OCI-M2 (cell line): ENCODE data around the gene BCL6.
"Not testable (repeated sequence)": the region's sequence is repeated elsewhere in the genome, so short reads cannot be mapped to it uniquely, and the experiment has no call there.

Experiments
- DNase-seq: peaks from one replicate; lab custom pipeline; 2025; ENCODE audit not compliant: unreplicated experiment; lab: John Stamatoyannopoulos, UW

The BCL6 gene

GRCh38 chr3:187717572-187717971 is 27.7 kb downstream of the BCL6 start:
- no peak for DNase-seq

- peak; percentile 37 for DNase-seq
Measured at GRCh38 chr3:187714404-187714979, 30.8 kb downstream of the BCL6 start.

GRCh38 chr3:187713504-187713903 is 31.8 kb downstream of the BCL6 start:
- DNase-seq = no peak

- no peak for DNase-seq
Measured at GRCh38 chr3:187709155-187709554, 36.1 kb downstream of the BCL6 start.

- no peak for DNase-seq
Measured at GRCh38 chr3:187708696-187709095, 36.6 kb downstream of the BCL6 start.

- DNase-seq = no peak
Measured at GRCh38 chr3:187706971-187707370, 38.3 kb downstream of the BCL6 start.

GRCh38 chr3:187705164-187705563 is 40.1 kb downstream of the BCL6 start:
- no peak for DNase-seq

GRCh38 chr3:187702507-187703033 is 42.7 kb downstream of the BCL6 start, which contains the start of gene RTP2:
Gene RTP2, minus strand, starts transcription at chr3:187702557. Its CDS starts 429 bp downstream, at chr3:187702128.
- DNase-seq = no peak

- DNase-seq = no peak
Measured at GRCh38 chr3:187700249-187700648, 45.0 kb downstream of the BCL6 start.

- no peak for DNase-seq
Measured at GRCh38 chr3:187698499-187699399, 46.5 kb downstream of the BCL6 start.

- no peak for DNase-seq
Measured at GRCh38 chr3:187696021-187696420, 49.2 kb downstream of the BCL6 start.

- DNase-seq = no peak
Measured at GRCh38 chr3:187695449-187695848, 49.8 kb downstream of the BCL6 start.

GRCh38 chr3:187694801-187695200 is 50.5 kb downstream of the BCL6 start:
- DNase-seq = no peak

- no peak for DNase-seq
Measured at GRCh38 chr3:187693431-187693830, 51.8 kb downstream of the BCL6 start.

GRCh38 chr3:187689984-187690383 is 55.3 kb downstream of the BCL6 start:
- no peak for DNase-seq

GRCh38 chr3:187686621-187687273 is 58.5 kb downstream of the BCL6 start:
- no peak for DNase-seq

- DNase-seq = no peak
Measured at GRCh38 chr3:187685948-187686347, 59.3 kb downstream of the BCL6 start.

- no peak for DNase-seq
Measured at GRCh38 chr3:187684880-187685279, 60.4 kb downstream of the BCL6 start.

GRCh38 chr3:187684444-187684843 is 60.8 kb downstream of the BCL6 start:
- DNase-seq = no peak

- DNase-seq = not testable (repeated sequence)
Measured at GRCh38 chr3:187681756-187682155, 63.5 kb downstream of the BCL6 start.

GRCh38 chr3:187679638-187680396 is 65.5 kb downstream of the BCL6 start:
- peak; percentile 1 for DNase-seq
